Measurements from ENCODE around the gene DIP2B. TPM values are rescaled to one million over a fixed set of nuclear protein-coding genes. Genes with fewer than 3 reads are reported as not detected.

The DIP2B gene
- total RNA-seq, 1 experiment from 2014 or later = 30.2 TPM

- ChIA-PET CTCF (no interaction called here), POLR2A (no interaction called here)
- no TSS peak for BruUV-seq (replicated peaks)
- no peaks in the 10 kb centered on the region for H3K27me3 ChIP-seq (ENCODE audit: control insufficient read depth, insufficient read depth, low read length)
- DNase-seq (ENCODE audit: low read depth, low spot score) = no peak
- no peaks in the 10 kb centered on the region for H3K9me3 ChIP-seq (ENCODE audit: control insufficient read depth, insufficient read depth, low read depth, low read length)
- ATAC-seq = no peak
- H3K27ac ChIP-seq (ENCODE audit: low read length) = no peak overlapping the region
- TF ChIP-seq REST (IDR thresholded peaks at IDR 0.05; ENCODE audit: insufficient read depth in 1 of 2, low read depth in 2 of 2, low read length in 1 of 2) (no peak), POLR2AphosphoS5 (IDR thresholded peaks at IDR 0.05; ENCODE audit: low read depth, low read length) (no peak), CTCF (IDR thresholded peaks at IDR 0.05) (no peak), TCF7L2 (IDR thresholded peaks at IDR 0.05; ENCODE audit: low read depth, low read length) (no peak), SIN3A (IDR thresholded peaks at IDR 0.05; ENCODE audit: borderline replicate concordance, insufficient read depth, low read depth, low read length) (no peak)
- in situ Hi-C loops (cut with HindIII; ENCODE audit: low pct_unique_long_range_greater_than_20kb, low sequenced_read_pairs) (no loop called here), intact Hi-C loops (cut with micrococcal nuclease; ENCODE audit: unreplicated experiment) (no loop called here)
- H3K36me3 ChIP-seq (ENCODE audit: control insufficient read depth, insufficient read depth, low read length) = no peaks in the 10 kb centered on the region
- peaks cover 7% of the 10 kb centered on the region; the same call in 1 of the 2 replicates for H3K4me1 ChIP-seq (ENCODE audit: control insufficient read depth, insufficient read depth, low read length)
- no peak overlapping the region for H3K4me3 ChIP-seq (ENCODE audit: low read depth in 2 of 2, low read length in 2 of 2)
Measured at GRCh38 chr12:50785406-50786001, 280.7 kb downstream of the DIP2B start.

- POLR2A ChIA-PET = interaction anchor here (0.6 kb wide), 1 partner anchor 371 kb away, joined by 4 read pairs; no protein-coding TSS in a partner anchor
- TF ChIP-seq POLR2AphosphoS5 (IDR thresholded peaks at IDR 0.05; ENCODE audit: low read depth, low read length) = no peak
- TF ChIP-seq TCF7L2 (IDR thresholded peaks at IDR 0.05; ENCODE audit: low read depth, low read length) = no peak
- no peak for TF ChIP-seq REST (IDR thresholded peaks at IDR 0.05; ENCODE audit: insufficient read depth in 1 of 2, low read depth in 2 of 2, low read length in 1 of 2)
- TF ChIP-seq SIN3A (IDR thresholded peaks at IDR 0.05; ENCODE audit: borderline replicate concordance, insufficient read depth, low read depth, low read length) = no peak
- TF ChIP-seq CTCF (IDR thresholded peaks at IDR 0.05) = no peak
Measured at GRCh38 chr12:50786498-50787231, 281.9 kb downstream of the DIP2B start.

More at GRCh38 chr12:50786498-50787231, 281.9 kb downstream of the DIP2B start:
- intact Hi-C loops (cut with micrococcal nuclease; ENCODE audit: unreplicated experiment) (no loop called here), in situ Hi-C loops (cut with HindIII; ENCODE audit: low pct_unique_long_range_greater_than_20kb, low sequenced_read_pairs) (no loop called here)
- CTCF ChIA-PET = no interaction called here
- no peaks in the 10 kb centered on the region for H3K27me3 ChIP-seq (ENCODE audit: control insufficient read depth, insufficient read depth, low read length)
- no peaks in the 10 kb centered on the region for H3K9me3 ChIP-seq (ENCODE audit: control insufficient read depth, insufficient read depth, low read depth, low read length)
- no peak overlapping the region for H3K4me3 ChIP-seq (ENCODE audit: low read depth in 2 of 2, low read length in 2 of 2)
- no TSS peak for BruUV-seq (replicated peaks)
- DNase-seq (ENCODE audit: low read depth, low spot score) (peak; percentile 93), ATAC-seq (peak; percentile 96)
- H3K27ac ChIP-seq (ENCODE audit: low read length) = peak overlapping the region; percentile 19; the same call in 1 of the 2 replicates
- peaks cover 7% of the 10 kb centered on the region; the same call in 1 of the 2 replicates for H3K4me1 ChIP-seq (ENCODE audit: control insufficient read depth, insufficient read depth, low read length)
- no peaks in the 10 kb centered on the region for H3K36me3 ChIP-seq (ENCODE audit: control insufficient read depth, insufficient read depth, low read length)

Data from Panc1 (cell line).